NCI-H2081 treated with DMSO at 0.1 percent for 48 hours (cell line): ENCODE data around the gene DSN1.
A peak's percentile ranks its signal among the peaks of the same experiment; 100 is the strongest.

Source experiments
- DNase-seq: peaks from one replicate; lab custom pipeline; 2025; lab: John Stamatoyannopoulos, UW

The DSN1 gene

DNA sequence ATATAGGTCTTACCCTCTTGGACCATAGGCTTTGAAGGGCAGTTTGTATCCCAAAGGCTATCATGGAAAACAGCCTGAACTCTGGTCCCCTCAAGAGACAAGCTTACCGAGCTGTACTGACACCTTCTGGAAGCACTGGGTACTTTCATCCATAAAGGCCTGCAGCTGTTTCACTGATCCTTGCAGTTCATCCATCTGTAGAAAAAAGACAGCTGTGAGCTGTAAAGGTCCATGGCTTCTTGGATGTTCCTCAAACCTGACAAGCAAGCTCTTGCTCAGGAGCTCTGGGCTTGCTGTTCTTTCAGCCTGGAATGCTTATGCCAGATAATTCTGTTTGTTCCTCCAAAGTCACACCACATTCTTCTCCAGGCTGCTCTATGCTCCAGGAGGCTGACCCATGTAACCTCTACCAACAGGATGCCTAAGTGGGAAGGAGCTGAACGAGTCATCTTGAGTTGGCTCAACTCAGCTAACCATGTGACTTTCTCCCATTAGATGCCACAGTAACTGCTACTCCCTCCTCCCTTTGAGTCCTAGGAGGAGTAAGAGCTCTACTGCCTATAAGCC is 18.8 kb downstream of the DSN1 start:
- DNase-seq: no peak

GRCh38 chr20:36752582-36752981 is 21.0 kb downstream of the DSN1 start:
- DNase-seq: no peak

DNA sequence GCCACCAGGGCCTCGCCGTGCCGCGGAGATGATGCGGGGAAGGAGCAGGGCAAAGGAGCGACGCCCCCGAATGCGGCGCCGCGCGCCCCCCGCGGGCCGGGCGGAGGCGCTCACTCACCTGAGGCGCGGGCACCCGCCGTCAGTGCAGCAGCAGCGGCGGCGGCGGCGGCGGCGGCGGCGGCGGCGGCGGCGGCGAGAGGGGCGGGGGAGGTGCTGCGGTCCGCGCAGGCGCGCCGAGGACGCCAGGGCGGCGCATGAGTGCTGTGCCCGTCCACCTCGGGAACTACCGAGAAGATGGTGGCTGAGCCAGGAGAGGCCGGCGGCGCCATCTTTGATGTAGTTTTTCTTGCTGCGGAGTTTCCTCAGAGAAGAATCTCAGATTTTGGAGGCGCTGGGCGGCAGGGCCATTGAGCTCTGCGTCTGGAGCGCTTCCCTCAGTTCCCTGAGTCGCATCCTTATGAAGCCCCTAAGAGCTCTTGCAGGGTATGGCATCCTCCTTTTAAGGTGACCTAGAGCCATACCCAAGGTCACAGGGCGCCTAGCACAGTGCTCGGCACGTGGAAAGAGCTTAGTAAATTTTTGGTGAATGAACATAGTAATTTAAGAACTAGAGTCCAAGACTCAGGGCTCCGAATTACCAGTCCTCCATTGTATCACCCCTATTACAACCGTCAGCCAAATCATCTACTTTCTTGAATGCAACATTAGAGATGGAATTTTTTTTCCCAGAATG is 27.5 kb downstream of the DSN1 start, which contains the start of gene NDRG3:
TSS of gene NDRG3 (minus strand) at position 164 of the 733 bp plus-strand sequence. CDS start 24,355 bp downstream, outside the sequence.
- peak; percentile 73 for DNase-seq

- no peak for DNase-seq
These were observed 28.2 kb downstream of the DSN1 start for GRCh38 chr20:36745234-36745926.

- no peak for DNase-seq
These were observed 28.8 kb downstream of the DSN1 start for GRCh38 chr20:36744764-36745191.

DNA sequence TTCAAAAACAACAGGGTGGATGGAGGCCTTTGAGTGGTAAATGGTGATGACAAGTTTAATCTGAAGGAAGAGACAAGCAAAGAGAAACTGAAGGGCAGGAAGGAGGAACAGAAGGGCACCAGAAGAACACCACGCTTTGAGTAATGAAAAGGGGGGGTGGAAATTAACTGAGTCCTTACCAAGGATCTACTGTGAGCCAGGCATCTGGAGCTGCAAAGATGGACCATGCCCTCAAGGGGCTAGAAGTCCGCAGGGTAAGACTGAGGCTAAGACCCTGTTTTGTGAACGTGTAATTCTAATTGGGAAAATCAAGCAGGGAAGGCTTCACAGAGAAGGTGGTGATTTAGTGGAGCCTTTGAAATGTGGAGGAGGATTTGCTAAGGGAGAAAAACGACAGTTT is 29.3 kb downstream of the DSN1 start:
- no peak for DNase-seq

GRCh38 chr20:36742558-36742957 is 31.0 kb downstream of the DSN1 start:
- no peak for DNase-seq

GRCh38 chr20:36741072-36741471 is 32.5 kb downstream of the DSN1 start:
- no peak for DNase-seq

- DNase-seq: no peak
These were observed 36.4 kb downstream of the DSN1 start for GRCh38 chr20:36737183-36737499.

GRCh38 chr20:36736451-36737182 is 36.9 kb downstream of the DSN1 start:
- DNase-seq: no peak

DNA sequence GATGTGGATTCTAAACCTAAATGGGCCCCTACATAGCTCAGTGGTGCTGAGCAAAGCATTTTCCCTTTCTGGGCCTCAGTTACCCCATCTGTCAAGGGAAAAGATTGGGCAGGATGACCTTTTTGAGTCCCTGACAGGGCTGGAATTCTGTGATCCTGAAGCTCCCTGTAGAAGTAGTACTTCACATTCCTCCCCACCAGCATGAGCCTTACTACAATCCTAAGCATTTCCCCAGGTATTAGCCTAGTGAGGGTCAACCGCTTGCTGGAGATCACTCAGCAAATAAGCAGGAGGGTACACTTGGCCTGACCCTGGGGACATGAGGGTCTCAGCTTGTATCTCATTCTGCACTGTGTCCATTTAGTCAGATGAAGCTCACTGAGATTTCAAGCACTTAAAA is 41.1 kb downstream of the DSN1 start:
- DNase-seq: no peak

DNA sequence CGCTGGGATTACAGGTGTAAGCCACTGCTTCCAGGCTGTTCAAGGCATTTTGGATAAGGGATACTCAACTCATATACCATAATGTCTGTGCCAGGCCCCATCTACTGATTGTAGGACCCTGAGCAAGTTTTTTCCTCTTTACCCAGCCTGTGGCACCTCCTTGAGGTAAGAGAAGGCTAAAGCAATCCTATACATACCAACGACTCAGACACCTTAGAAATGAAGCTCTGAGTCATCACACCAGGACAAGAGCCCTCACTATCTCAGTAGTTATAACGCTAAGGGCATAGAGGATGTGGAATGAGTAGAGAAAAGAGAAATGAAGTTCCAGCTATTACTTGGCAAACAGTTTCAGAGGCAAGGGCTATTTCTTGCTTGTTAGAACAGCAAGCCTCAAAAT is 44.6 kb downstream of the DSN1 start:
- no peak for DNase-seq

DNA sequence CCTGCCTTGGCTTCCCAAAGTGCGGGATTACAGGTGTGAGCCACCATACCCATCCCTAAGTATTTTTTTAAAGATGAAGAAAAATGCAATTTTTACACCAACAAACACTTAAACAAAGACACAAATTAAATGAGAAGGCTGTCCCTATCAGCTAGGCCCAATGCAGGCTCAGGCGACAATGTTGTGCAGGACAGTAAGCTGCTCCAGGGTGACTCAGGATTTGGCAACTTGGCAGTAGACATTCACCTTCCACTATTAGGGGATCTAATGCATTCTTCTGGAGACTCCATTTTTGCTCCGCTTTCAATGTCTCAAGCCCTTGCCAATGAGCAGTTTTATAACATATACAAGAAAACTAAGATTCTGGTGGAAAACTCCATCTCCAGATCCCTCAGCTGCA is 47.4 kb downstream of the DSN1 start:
- DNase-seq: no peak

GRCh38 chr20:36720510-36720909 is 53.1 kb downstream of the DSN1 start:
- DNase-seq: no peak

DNA sequence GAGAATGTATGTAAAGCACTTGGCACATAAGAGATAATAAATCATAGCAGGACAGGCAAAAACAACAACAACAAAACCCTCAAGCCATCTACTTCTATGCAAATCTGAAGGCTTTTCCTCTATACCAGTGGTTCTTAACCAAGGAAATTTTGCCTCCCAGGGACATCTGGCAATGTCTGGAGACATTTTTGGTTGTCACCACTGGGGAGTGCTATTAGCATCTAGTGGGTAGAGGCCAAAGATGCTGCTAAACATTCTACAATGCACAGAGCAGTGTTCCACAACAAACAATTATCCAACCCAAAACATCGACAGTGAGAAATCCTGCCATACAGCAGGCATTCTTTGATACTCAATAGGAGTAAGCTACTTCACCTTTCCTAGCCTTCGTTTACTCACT is 55.9 kb downstream of the DSN1 start:
- no peak for DNase-seq

DNA sequence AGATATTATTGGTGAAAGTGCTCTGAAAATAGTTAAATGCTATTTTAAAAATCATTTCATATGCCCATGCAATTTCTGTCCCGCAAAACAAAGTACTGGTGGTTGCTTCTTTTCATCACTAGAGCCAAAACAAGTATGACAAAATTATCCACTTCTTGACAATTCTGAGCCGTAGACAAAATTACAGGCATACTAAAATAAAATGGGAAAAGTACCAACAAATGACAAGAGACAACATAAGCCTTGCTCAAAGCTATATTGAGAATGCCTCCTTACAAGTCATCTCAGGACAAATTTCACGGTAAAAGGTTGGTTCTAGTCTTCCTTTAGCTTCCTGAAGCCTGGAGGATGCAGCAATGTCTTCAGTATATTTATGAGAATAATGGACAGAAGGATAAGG is 56.5 kb downstream of the DSN1 start:
- no peak for DNase-seq

- no peak for DNase-seq
These were observed 60.8 kb downstream of the DSN1 start for GRCh38 chr20:36712775-36713174.

DNA sequence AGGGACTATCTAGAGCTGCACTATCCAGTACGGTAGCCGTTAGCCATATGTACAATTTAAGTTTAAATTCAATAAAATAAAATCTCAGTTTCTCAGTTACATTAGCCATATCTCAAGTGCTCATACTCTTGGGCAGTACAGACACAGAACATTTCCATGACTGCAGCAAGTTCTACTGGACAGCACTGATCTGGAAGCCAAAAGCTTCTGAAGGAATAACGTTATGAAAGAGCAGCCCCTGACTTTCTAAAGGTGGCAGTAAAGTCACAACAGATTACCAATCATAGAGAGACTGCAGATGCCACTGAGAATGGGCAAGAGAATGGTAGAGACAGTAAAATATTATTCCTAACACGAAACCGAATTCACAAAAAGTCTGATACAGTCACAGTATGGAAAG is 64.4 kb downstream of the DSN1 start:
- no peak for DNase-seq

GRCh38 chr20:36703530-36703929 is 70.0 kb downstream of the DSN1 start:
- no peak for DNase-seq
